NK-92 (cell line): ENCODE data around the gene CNMD.

ENCODE experiments used
- DNase-seq: peaks from one replicate; lab custom pipeline; 2025; ENCODE audit not compliant: unreplicated experiment; lab: John Stamatoyannopoulos, UW

CNMD gene

GRCh38 chr13:52739468-52740071, at the start of gene CNMD:
TSS of gene CNMD (minus strand) at chr13:52739820. CDS start at chr13:52739701, 119 bp downstream.
- DNase-seq, result no peak

DNA sequence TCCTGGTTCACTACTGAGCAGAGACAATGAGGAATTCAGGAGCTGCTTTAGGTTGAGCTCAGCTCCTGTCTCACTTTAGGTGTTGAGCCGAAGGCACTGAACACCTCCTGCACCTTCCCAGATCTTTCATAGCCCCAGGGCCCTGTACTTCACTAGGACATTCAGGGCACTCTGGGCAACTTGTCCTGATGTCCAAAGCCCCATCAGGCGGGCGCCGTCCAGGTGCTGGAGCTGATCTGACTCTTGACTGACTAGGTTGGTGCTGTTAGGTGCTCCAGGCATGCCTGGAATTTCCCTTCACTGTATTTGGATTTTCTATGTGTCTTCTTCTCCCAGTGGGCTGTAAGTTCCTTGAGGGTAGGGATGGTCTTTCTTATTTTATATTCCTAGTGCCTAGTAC, 48.4 kb upstream of the CNMD start:
- DNase-seq, result no peak

- DNase-seq, result no peak
Measured at GRCh38 chr13:52787235-52787634, 47.6 kb upstream of the CNMD start.

DNA sequence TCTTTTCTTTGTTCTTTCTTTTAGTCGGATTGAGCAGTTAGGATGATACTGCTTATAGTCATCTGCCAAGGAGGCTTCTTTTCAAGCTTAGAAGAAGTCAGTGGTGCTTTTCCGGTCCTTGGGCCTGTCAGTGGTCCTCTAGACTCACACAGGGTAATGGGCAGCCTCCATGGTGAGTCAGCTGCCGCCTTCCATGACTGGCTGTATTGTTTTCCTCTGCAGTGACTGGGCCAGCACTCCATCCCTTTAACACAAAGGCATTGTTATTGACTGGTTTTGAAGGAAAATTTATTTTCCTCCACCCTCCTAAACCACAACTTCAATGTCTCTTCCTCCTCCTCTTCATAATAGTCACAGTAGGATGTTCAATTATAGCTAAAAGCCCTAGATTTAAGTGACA, 47.1 kb upstream of the CNMD start:
- DNase-seq, result no peak

DNA sequence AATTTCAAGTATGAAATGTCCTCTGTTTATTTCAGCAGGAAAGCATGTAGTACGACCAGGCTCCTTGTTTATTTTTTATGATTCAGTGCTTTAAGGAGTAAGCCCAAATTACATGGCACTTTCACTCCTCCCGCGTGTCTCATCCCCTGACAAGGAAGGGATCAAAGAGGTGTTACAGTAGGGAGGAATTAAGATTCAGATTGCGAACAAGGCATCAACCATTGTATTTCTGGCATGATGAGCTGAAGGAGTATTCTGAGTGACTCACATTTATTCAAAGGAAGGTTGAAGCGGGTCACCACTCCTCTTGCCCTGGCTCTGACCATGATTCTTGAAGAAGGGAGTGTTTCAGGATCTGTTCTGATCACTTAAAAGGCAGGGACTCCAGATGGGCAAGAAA, 46.1 kb upstream of the CNMD start:
- DNase-seq, result no peak

GRCh38 chr13:52784591-52785340, 45.1 kb upstream of the CNMD start:
- DNase-seq, result no peak

DNA sequence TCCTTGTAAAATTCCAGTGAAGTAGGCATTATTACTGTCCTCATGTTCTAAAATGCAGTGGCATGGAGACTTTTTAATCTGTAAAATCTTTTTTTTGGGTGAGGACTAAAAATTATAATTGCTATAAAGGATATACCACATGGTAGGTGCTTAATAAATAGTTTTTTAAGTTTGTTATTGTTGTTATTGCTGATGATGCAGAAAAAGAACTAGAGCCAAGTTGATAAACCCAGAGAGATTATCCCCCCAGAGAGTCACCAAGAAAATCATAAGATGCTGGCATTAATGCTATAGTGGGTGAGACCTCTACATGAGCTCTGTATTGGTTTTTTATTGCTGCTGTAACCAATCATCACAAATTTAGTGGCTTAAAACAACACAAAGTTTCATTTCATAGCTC, 44.3 kb upstream of the CNMD start:
- DNase-seq, result no peak

DNA sequence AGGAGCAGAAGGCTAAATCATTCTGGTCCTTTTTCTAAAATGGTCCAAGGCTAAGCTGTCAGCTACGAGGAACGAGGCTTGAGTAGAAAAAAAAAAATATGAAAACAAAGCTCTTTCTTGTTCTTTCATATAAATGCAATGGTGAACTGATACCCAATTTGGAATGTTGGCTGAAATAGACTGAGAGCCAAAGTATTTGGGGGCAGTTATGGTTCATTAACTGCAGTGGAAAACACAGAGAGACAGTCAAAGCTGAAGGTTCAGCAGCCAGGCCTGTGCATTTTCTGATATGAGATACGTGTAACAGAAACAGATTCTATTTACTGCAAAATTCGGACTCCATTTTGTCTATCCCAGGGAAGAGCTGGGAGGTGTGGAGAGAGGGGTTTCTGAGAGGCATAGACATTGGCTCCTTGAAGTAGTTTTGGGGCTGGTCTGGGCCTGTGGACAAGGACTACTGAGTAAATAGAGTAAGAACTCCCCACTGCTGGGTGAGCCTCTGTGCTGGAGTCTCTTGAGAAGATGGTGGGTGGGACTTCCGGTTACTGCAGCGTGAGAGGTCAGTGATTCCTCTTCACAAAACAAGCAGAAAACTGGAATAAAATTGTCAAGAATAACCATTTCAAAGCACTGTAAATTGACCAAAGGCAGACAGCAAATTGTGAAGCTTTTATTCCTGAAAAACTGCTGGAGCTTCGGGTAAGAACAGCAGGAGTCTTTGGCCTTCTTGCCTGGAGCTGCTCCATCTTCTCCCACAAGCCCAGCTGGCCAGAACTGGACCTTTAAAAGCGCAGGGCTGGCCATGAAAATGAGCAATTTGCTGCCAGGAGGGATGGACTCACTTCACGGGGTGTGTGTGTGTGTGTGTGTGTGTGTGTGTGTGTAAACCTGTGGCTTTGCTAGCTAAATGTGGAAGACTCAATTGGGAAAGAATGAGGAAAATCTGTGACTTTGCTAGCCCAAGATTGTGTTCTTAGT, 43.1 kb upstream of the CNMD start:
- DNase-seq, result no peak

- DNase-seq, result no peak
Measured at GRCh38 chr13:52780611-52781010, 41.0 kb upstream of the CNMD start.

GRCh38 chr13:52780092-52780491, 40.5 kb upstream of the CNMD start:
- no peak for DNase-seq

DNA sequence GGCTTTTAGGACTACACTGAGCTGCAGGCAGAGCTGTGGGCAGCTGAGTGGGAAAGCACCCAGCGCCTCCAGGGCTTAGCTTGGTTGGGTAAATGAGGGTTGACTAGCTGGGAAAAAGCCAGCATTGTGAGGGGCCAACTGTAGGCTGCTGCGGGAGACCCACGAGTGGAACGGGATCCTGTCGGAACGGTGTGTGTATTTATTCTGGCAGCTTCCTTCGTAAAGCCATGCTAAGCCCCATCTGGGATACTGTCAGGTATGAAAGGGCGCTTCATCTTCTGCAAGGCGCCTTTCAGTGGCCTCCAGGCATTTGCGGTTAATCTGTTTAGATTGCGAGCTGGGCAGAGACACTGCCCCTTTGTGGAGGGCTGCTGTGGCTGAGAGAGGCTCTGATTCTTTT, 39.5 kb upstream of the CNMD start:
- DNase-seq, result no peak

- DNase-seq, result no peak
Measured at GRCh38 chr13:52776726-52777125, 37.1 kb upstream of the CNMD start.

DNA sequence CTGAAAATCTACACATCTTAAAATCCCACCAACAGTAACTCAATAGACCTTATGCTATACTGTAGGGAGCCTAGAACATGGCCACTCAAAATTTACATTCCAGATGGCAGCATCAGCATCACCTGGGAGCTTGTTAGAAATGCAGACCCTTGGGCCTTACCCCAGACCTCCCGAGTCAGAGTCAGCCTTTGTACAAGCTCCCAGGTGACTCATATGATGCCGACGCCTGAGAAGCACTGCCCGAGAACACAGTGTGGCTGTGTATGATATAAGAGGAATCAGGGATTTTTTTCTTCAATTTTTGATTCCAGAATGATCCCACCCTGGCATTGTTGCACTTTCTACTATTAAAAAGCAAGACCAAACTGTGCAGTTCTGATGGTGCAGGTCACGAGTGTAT, 35.9 kb upstream of the CNMD start:
- no peak for DNase-seq

DNA sequence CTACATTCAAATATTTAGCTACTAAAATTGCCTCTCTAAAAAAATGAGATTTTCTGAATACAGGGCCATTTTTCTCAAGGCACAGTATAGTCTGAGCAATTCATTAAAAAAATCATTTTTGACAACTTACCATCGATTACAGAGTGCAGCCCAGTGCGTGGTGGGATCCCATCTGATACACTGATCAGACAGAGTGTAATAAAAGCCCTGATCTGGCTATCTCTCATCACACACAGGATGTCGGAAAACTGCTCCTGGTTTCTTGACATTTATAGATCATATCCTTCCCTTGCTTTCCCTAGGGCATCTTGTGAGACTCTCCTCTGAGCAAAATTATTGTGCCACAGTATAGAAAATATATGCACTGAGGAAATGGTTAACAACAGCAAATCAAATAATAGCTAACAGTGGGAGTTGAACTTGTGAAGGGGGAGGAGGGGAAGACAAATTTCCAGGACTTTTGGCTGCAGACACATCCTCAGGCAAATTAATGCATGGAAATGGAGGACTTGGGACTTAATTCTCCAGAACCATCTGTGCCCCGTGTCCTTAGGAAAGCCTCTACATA, 28.4 kb upstream of the CNMD start:
- no peak for DNase-seq

GRCh38 chr13:52765611-52766390, 26.2 kb upstream of the CNMD start:
- DNase-seq, result no peak

GRCh38 chr13:52760077-52760476, 20.5 kb upstream of the CNMD start:
- no peak for DNase-seq

- no peak for DNase-seq
Measured at GRCh38 chr13:52758114-52758513, 18.5 kb upstream of the CNMD start.

DNA sequence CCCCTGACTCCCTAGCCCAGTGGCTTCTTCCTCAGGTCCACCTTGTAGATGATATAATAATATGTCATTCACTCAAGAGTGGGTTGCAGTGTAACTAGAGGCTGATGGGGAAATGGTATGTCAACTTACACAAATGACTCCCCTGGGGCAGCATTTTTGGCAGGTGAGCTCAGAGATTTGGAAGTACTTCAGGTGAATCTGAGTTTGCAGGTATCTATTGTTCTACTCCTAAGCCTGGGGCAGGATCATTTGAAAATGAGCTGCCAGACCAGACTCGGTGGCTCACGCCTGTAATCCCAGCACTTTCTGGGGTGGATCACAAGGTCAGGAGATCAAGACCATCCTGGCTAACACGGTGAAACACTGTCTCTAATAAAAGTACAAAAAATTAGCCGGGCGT, 11.6 kb upstream of the CNMD start:
- no peak for DNase-seq

- no peak for DNase-seq
Measured at GRCh38 chr13:52750713-52751112, 11.1 kb upstream of the CNMD start.

DNA sequence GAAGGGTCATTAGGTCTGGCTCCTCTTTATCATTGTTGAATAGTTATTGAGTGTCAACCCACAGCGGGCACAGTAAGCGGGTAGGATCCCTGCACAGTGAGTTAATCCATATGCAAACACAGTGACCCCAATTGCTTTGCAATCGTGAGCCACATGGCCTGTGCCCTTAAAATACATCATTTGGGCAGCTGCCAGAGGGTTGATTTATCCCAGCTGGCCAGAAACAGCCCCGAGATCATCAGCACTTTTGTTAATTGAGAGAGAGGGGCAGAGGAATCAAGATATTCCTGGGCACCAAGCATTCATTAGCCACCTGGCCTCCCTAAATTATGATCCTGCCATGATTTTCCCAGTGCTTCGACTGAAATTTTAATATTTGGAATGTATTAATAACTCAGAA, 9.8 kb upstream of the CNMD start:
- DNase-seq, result no peak

DNA sequence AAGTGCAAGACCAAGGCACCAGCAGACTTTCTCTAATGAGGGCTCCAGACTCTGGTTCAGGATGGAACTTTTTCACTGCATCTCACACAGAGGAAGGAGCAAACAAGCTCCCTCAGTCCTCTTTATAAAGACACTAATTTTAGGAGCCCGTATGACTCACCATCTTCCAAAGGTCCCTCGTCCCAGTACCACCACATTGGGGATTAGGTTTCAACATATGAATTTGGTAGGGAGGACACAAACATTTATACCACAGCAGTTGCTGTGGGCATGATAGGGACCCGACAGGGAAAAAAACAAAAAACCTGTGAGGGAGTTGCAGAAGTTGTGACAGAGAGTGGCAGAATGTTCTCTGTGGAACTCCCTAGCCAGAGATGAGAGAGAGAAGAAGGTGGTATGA, 6.5 kb upstream of the CNMD start:
- no peak for DNase-seq
